ENCODE results near the gene LTB4R2.
"Not testable (repeated sequence)": the region's sequence is repeated elsewhere in the genome, so short reads cannot be mapped to it uniquely, and the experiment has no call there.

The LTB4R2 gene

GRCh38 chr14:24325963-24326362 is 16.0 kb downstream of the LTB4R2 start:
- no peak for TF ChIP-seq CTCF (IDR thresholded peaks at IDR 0.05; ENCODE audit: extremely low read depth, missing control alignments)

GRCh38 chr14:24327303-24327702 is 17.4 kb downstream of the LTB4R2 start:
- TF ChIP-seq CTCF (IDR thresholded peaks at IDR 0.05; ENCODE audit: extremely low read depth, missing control alignments) = no peak
- DNase-seq (ENCODE audit: low spot score) = no peak

More at GRCh38 chr14:24325963-24326362, 16.0 kb downstream of the LTB4R2 start:
- DNase-seq (ENCODE audit: low spot score) = no peak

- DNase-seq (ENCODE audit: low spot score) = not testable (repeated sequence)
- peak; percentile 40 for TF ChIP-seq CTCF (IDR thresholded peaks at IDR 0.05; ENCODE audit: extremely low read depth, missing control alignments)
Observed at GRCh38 chr14:24327914-24328313, 18.0 kb downstream of the LTB4R2 start.

- no peak for DNase-seq (ENCODE audit: low spot score)
- TF ChIP-seq CTCF (IDR thresholded peaks at IDR 0.05; ENCODE audit: extremely low read depth, missing control alignments) = no peak
Observed at GRCh38 chr14:24329073-24329663, 19.2 kb downstream of the LTB4R2 start.

- DNase-seq (ENCODE audit: low spot score) = no peak
- TF ChIP-seq CTCF (IDR thresholded peaks at IDR 0.05; ENCODE audit: extremely low read depth, missing control alignments) = no peak
Observed at GRCh38 chr14:24329736-24330135, 19.8 kb downstream of the LTB4R2 start.

GRCh38 chr14:24330973-24331674 is 21.2 kb downstream of the LTB4R2 start:
- no peak for DNase-seq (ENCODE audit: low spot score)
- no peak for TF ChIP-seq CTCF (IDR thresholded peaks at IDR 0.05; ENCODE audit: extremely low read depth, missing control alignments)

GRCh38 chr14:24331731-24332267 is 21.9 kb downstream of the LTB4R2 start:
- DNase-seq (ENCODE audit: low spot score) = no peak
- TF ChIP-seq CTCF (IDR thresholded peaks at IDR 0.05; ENCODE audit: extremely low read depth, missing control alignments) = no peak
